Tibial nerve (tissue), 4 donors: ENCODE data around the gene AUTS2.

Experiments used
- CTCF ChIP-seq, 5 experiments: fragments of 200-600 bp in 3 of 5; fragments of 450-650 bp in 2 of 5; sonication (generic) in 3 of 5; IDR thresholded peaks; one replicate each; pipeline ENCODE4 v1.5.1; 2016 to 2019; ENCODE audit warnings: antibody characterized with exemption in 5 of 5, mild to moderate bottlenecking in 3 of 5, moderate library complexity in 2 of 5
- EP300 ChIP-seq, 2 donors: sonication (generic); formaldehyde crosslinking; IDR thresholded peaks; one replicate each; pipeline ENCODE4 v1.6.1; 2017; ENCODE audit warnings: antibody characterized with exemption in 2 of 2, mild to moderate bottlenecking in 1 of 2
- POLR2A ChIP-seq, 2 donors: fragments of 450-650 bp; IDR thresholded peaks; one replicate each; pipeline ENCODE4 v1.6.1; 2017; ENCODE audit warnings: antibody characterized with exemption in 2 of 2, mild to moderate bottlenecking in 2 of 2, moderate library complexity in 2 of 2

- TF ChIP-seq CTCF (IDR thresholded peaks at IDR 0.05), result no peak
- no peak for TF ChIP-seq POLR2A (IDR thresholded peaks at IDR 0.05)
- TF ChIP-seq EP300 (IDR thresholded peaks at IDR 0.05), result no peak
Observed at GRCh38 chr7:69706070-69706469, 107.8 kb downstream of the AUTS2 start.
